K562 (cell line): ENCODE data around the gene IL9. TPM values are rescaled to one million over a fixed set of nuclear protein-coding genes. Genes with fewer than 3 reads are reported as not detected.

Source experiments
- ARID1B ChIP-seq: fragments of 450-650 bp; IDR thresholded peaks from 2 replicates; pipeline ENCODE4 v1.6.1; 2016; ENCODE audit warnings: antibody characterized with exemption, mild to moderate bottlenecking, inconsistent platforms
- ATF1 ChIP-seq, 2 experiments: fragments of 450-650 bp in 1 of 2; IDR thresholded peaks; 2 replicates each; pipeline ENCODE4 v1.6.1; 2016; ENCODE audit warnings: missing compliant biosample characterization in 1 of 2, missing genetic modification characterization in 1 of 2
- C11orf30 ChIP-seq: fragments of 450-650 bp; IDR thresholded peaks from 2 replicates; pipeline ENCODE4 v1.6.1; 2016; ENCODE audit warnings: low read depth, mild to moderate bottlenecking
- CBX8 ChIP-seq: fragments of 200-600 bp; sonication (generic); IDR thresholded peaks from 2 replicates; pipeline ENCODE4 v1.6.1; 2012; ENCODE audit warnings: borderline replicate concordance, mixed run types, low read depth, mild to moderate bottlenecking, moderate library complexity, mixed read lengths, low read length, control low read depth, inconsistent platforms; ENCODE audit not compliant: poor library complexity, severe bottlenecking; ENCODE audit errors: extremely low read depth
- CREM ChIP-seq: IDR thresholded peaks from 2 replicates; pipeline ENCODE4 v1.6.1; 2014; ENCODE audit warnings: antibody characterized with exemption, low read depth
- DNMT1 ChIP-seq: fragments of 450-650 bp; IDR thresholded peaks from 2 replicates; pipeline ENCODE4 v1.6.1; 2016; ENCODE audit warnings: antibody characterized with exemption, mild to moderate bottlenecking
- ELF4 ChIP-seq: fragments of 450-650 bp; formaldehyde crosslinking; IDR thresholded peaks from 2 replicates; pipeline ENCODE4 v1.4.0; 2022; ENCODE audit warnings: missing genetic modification characterization
- EP300 ChIP-seq: IDR thresholded peaks from 2 replicates; pipeline ENCODE4 v1.6.1; 2012; ENCODE audit warnings: low read length, improper control_type of control experiment
- FOXM1 ChIP-seq, 2 experiments: fragments of 450-650 bp in 1 of 2; sonication (generic) in 1 of 2; formaldehyde crosslinking in 1 of 2; IDR thresholded peaks; 2 replicates each; pipeline versions ENCODE4 v1.6.1 to v1.9.0; 2017 to 2022; ENCODE audit warnings: low read depth in 2 of 2, mild to moderate bottlenecking in 2 of 2, missing genetic modification reagents in 1 of 2, moderate library complexity in 1 of 2
- GABPB1 ChIP-seq: sonication (generic); formaldehyde crosslinking; IDR thresholded peaks from 2 replicates; pipeline ENCODE4 v1.8.0; 2022; ENCODE audit warnings: mild to moderate bottlenecking, missing genetic modification reagents
- GTF2F1 ChIP-seq: IDR thresholded peaks from 2 replicates; pipeline ENCODE4 v1.6.1; 2011; ENCODE audit warnings: low read depth, low read length, improper control_type of control experiment
- HDAC2 ChIP-seq: fragments of 450-650 bp; IDR thresholded peaks from 2 replicates; pipeline ENCODE4 v1.6.1; 2016; ENCODE audit warnings: mild to moderate bottlenecking
- KAT8 ChIP-seq: fragments of 450-650 bp; IDR thresholded peaks from 2 replicates; pipeline ENCODE4 v1.6.1; 2016; ENCODE audit warnings: low read depth, mild to moderate bottlenecking
- MIER1 ChIP-seq: fragments of 450-650 bp; IDR thresholded peaks from 2 replicates; pipeline ENCODE4 v1.6.1; 2016; ENCODE audit warnings: antibody characterized with exemption, mild to moderate bottlenecking, low read depth
- PHB ChIP-seq: fragments of 250-450 bp; sonication (Bioruptor Pico); IDR thresholded peaks from 2 replicates; pipeline ENCODE4 v1.5.0; 2021
- SIRT6 ChIP-seq: IDR thresholded peaks from one replicate; pipeline ENCODE4 v1.6.1; 2012; ENCODE audit warnings: low read depth, mild to moderate bottlenecking, control low read depth, inconsistent platforms, low read length, moderate library complexity
- STAT5B ChIP-seq: fragments of 250-450 bp; sonication (Bioruptor Pico); IDR thresholded peaks from 2 replicates; pipeline ENCODE4 v1.8.0; 2021; ENCODE audit warnings: mild to moderate bottlenecking, inconsistent platforms
- TCFL5 ChIP-seq: fragments of 250-450 bp; sonication (Bioruptor Pico); conservative IDR thresholded peaks from 2 replicates; pipeline ENCODE4 v1.6.1; 2021; ENCODE audit warnings: mild to moderate bottlenecking, moderate library complexity, matching md5 sums
- U2AF2 ChIP-seq: fragments of 200-400 bp; formaldehyde crosslinking; optimal IDR thresholded peaks from 2 replicates; pipeline ENCODE3; 2017; ENCODE audit warnings: low read depth, mild to moderate bottlenecking, low read length
- XRCC5 ChIP-seq: fragments of 200-400 bp; formaldehyde crosslinking; IDR thresholded peaks from 2 replicates; pipeline ENCODE4 v1.6.1; 2017; ENCODE audit warnings: low read depth, mild to moderate bottlenecking, low read length
- ZBED1 ChIP-seq: IDR thresholded peaks from 2 replicates; pipeline ENCODE4 v1.6.1; 2014
- polyA plus RNA-seq, 8 experiments: library from polyadenylated mRNA; depleted of rRNA in 4 of 8; stranded (reverse) in 5 of 8; unstranded in 3 of 8; fragments of >200 nt; fragmentation: Nextera tagmentation in 2 of 8; fragmentation: Illumina TruSeq in 1 of 8; extraction: Ambion mirVana in 2 of 8; extraction: Trizol in 1 of 8; gene quantifications; 2 replicates each; pipeline versions ENCODE4 v1.2.1 to v1.2.3, GENCODE V29; 2011 to 2014; ENCODE audit warnings: inconsistent platforms in 1 of 8, missing spikeins in 1 of 8
- total RNA-seq, 7 experiments: library from RNA; depleted of rRNA in 6 of 7; stranded (reverse); fragments of >200 nt in 6 of 7; fragmentation: Illumina TruSeq in 2 of 7; extraction: Trizol in 2 of 7; gene quantifications; 2 replicates each; pipeline versions ENCODE4 v1.2.1 to v1.2.3, GENCODE V29; 2011 to 2021; ENCODE audit warnings: low replicate concordance in 1 of 7
- TF ChIP-seq, protein P1 (sequence below): sonication (generic); formaldehyde crosslinking; IDR thresholded peaks from 2 replicates; pipeline ENCODE4 v1.8.1; 2023; ENCODE audit warnings: missing genetic modification reagents, mild to moderate bottlenecking, borderline replicate concordance
- TF ChIP-seq, protein P2 (sequence below): fragments of 150-350 bp; conservative IDR thresholded peaks from 2 replicates; pipeline ENCODE4 v1.6.1; 2014; ENCODE audit warnings: low read length

IL9 gene
- total and polyA plus RNA-seq, 9 of the 15 experiments (the other 6 are each of a cell fraction or from before 2014, with no cell fraction given) = not detected

DNA sequence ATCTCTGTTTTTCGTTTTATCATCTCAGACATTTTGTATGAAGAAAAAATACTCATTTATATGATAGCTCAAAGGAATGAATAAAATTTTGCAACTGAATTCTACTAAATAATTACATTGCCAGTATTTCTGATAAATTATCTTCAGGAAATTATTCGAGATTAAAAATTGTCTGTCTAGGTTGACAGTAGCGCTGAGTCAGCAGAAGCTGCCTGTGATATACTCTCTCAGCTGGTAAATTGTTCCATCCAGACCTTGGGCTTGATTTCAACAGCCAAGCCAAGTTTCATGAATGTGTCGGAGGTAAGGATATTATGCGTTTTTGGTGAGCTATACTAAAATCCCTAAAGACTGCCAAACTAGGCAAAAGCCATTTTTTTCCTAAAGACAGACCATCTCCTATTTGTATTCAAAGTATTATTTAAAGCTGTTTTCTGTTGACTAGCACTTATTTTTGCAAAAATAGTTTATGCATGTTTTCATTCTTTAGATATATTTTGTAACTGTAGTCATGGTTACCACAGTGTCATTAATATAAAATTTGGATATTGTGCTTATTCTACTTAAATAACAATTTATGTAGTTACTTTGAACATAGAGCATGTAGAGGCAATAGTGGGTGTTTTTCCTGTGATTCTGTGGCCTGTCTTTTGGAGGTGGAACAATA is 41.7 kb upstream of the IL9 start (continued):
- TF ChIP-seq C11orf30 (peak; percentile 83), DNMT1 (no peak), ELF4 (no peak), KAT8 (no peak), MIER1 (no peak), GTF2F1 (no peak), U2AF2 (no peak), CBX8 (peak; percentile 77), CREM (no peak), XRCC5 (no peak), TCFL5 (CRISPR knock-in tag) (no peak), STAT5B (CRISPR knock-in tag) (no peak), ZBED1 (no peak), FOXM1 (IDR thresholded peaks at IDR 0.05; ENCODE audit: low read depth) (no peak), FOXM1 (CRISPR knock-in tag; IDR thresholded peaks at IDR 0.05; ENCODE audit: low read depth) (no peak), ATF1 (CRISPR knock-in tag; IDR thresholded peaks at IDR 0.05) (no peak), ATF1 (tag; IDR thresholded peaks at IDR 0.05) (no peak), EP300 (no peak), GABPB1 (CRISPR knock-in tag) (no peak), HDAC2 (no peak), ARID1B (no peak), SIRT6 (no peak), PHB (CRISPR knock-in tag) (no peak)
- TF ChIP-seq, protein P1, sequence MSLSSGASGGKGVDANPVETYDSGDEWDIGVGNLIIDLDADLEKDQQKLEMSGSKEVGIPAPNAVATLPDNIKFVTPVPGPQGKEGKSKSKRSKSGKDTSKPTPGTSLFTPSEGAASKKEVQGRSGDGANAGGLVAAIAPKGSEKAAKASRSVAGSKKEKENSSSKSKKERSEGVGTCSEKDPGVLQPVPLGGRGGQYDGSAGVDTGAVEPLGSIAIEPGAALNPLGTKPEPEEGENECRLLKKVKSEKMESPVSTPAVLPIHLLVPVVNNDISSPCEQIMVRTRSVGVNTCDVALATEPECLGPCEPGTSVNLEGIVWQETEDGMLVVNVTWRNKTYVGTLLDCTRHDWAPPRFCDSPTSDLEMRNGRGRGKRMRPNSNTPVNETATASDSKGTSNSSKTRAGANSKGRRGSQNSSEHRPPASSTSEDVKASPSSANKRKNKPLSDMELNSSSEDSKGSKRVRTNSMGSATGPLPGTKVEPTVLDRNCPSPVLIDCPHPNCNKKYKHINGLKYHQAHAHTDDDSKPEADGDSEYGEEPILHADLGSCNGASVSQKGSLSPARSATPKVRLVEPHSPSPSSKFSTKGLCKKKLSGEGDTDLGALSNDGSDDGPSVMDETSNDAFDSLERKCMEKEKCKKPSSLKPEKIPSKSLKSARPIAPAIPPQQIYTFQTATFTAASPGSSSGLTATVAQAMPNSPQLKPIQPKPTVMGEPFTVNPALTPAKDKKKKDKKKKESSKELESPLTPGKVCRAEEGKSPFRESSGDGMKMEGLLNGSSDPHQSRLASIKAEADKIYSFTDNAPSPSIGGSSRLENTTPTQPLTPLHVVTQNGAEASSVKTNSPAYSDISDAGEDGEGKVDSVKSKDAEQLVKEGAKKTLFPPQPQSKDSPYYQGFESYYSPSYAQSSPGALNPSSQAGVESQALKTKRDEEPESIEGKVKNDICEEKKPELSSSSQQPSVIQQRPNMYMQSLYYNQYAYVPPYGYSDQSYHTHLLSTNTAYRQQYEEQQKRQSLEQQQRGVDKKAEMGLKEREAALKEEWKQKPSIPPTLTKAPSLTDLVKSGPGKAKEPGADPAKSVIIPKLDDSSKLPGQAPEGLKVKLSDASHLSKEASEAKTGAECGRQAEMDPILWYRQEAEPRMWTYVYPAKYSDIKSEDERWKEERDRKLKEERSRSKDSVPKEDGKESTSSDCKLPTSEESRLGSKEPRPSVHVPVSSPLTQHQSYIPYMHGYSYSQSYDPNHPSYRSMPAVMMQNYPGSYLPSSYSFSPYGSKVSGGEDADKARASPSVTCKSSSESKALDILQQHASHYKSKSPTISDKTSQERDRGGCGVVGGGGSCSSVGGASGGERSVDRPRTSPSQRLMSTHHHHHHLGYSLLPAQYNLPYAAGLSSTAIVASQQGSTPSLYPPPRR (CRISPR knock-in tag) = no peak
- TF ChIP-seq, protein P2, sequence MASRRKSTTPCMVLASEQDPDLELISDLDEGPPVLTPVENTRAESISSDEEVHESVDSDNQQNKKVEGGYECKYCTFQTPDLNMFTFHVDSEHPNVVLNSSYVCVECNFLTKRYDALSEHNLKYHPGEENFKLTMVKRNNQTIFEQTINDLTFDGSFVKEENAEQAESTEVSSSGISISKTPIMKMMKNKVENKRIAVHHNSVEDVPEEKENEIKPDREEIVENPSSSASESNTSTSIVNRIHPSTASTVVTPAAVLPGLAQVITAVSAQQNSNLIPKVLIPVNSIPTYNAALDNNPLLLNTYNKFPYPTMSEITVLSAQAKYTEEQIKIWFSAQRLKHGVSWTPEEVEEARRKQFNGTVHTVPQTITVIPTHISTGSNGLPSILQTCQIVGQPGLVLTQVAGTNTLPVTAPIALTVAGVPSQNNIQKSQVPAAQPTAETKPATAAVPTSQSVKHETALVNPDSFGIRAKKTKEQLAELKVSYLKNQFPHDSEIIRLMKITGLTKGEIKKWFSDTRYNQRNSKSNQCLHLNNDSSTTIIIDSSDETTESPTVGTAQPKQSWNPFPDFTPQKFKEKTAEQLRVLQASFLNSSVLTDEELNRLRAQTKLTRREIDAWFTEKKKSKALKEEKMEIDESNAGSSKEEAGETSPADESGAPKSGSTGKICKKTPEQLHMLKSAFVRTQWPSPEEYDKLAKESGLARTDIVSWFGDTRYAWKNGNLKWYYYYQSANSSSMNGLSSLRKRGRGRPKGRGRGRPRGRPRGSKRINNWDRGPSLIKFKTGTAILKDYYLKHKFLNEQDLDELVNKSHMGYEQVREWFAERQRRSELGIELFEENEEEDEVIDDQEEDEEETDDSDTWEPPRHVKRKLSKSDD = no peak
